Heart left ventricle (tissue), 13 donors: ENCODE data around the gene HGF.

Source experiments
- POLR2A ChIP-seq, 2 donors: fragments of 450-650 bp; IDR thresholded peaks; one replicate each; pipeline ENCODE4 v1.6.1; 2017; ENCODE audit warnings: antibody characterized with exemption in 2 of 2, mild to moderate bottlenecking in 2 of 2, moderate library complexity in 2 of 2
- TF ChIP-seq, protein P1 (sequence below), 12 donors: fragments of 200-600 bp; sonication (generic) in 4 of 12; IDR thresholded peaks; one replicate each; pipeline versions ENCODE4 v1.5.0 to v1.8.0; 2018 to 2022; ENCODE audit warnings: antibody characterized with exemption in 12 of 12, mild to moderate bottlenecking in 5 of 12
- donor health status: ischemic (EF 13 %, LVEDD 7.1; RV severe dilation, severe dysfunction).
- donor health status: DM: no; HTN: yes; CAD: no.
- donor health status: DM: no; HTN: no; CAD: no.
- donor health status: ischemic (EF 25% LVEDD 6.9; RV normal size, moderate dysfunction).
- donor health status: ischemic (EF 25% LVEDD 5.7; RV mildly dilated, moderate dysfunction).
- donor health status: ischemic (EF 35%, LVEDD 5.7; RV mildly dilated, moderate dysfunction).
- donor health status: nonischemic (EF 11% LVEDD 7.7; RV severe dilation, severe dysfunction).
- donor health status: DM: yes; HTN: yes; CAD: no.
- donor health status: PGD.
- donor health status: ischemic (EF 29% LVEDD 5.4; RV normal size, mild dysfunction).
- donor health status: nonischemic (EF 23%, LVEDD 6.1; RV moderate dilation, normal function).

DNA sequence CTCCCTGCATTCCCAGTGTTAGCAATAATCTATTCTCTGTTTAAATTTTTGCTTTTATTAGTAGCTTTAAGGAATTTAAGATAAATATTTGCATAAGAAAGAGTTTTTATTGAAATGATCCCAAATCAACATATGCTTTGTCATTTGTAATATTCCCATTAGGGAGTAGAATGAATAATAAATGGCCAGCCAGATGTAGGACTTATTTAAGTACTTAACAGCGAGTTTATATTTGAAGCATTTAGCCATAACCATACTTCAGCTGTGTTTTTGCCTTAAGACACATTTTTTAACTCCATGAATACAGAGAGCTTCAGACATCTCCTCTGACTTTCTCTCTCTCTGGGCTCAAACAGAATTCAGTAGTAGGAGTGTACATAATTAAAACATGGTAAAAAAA lies 103.6 kb downstream of the HGF start:
- TF ChIP-seq POLR2A (IDR thresholded peaks at IDR 0.05), result no peak
- TF ChIP-seq, protein P1, sequence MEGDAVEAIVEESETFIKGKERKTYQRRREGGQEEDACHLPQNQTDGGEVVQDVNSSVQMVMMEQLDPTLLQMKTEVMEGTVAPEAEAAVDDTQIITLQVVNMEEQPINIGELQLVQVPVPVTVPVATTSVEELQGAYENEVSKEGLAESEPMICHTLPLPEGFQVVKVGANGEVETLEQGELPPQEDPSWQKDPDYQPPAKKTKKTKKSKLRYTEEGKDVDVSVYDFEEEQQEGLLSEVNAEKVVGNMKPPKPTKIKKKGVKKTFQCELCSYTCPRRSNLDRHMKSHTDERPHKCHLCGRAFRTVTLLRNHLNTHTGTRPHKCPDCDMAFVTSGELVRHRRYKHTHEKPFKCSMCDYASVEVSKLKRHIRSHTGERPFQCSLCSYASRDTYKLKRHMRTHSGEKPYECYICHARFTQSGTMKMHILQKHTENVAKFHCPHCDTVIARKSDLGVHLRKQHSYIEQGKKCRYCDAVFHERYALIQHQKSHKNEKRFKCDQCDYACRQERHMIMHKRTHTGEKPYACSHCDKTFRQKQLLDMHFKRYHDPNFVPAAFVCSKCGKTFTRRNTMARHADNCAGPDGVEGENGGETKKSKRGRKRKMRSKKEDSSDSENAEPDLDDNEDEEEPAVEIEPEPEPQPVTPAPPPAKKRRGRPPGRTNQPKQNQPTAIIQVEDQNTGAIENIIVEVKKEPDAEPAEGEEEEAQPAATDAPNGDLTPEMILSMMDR (IDR thresholded peaks at IDR 0.05), result no peak
